Prostate gland (tissue), 2 donors: ENCODE measurements around the gene CECR2.

Source experiments
- CTCF ChIP-seq, 4 experiments: fragments of 200-600 bp in 2 of 4; fragments of 450-650 bp in 2 of 4; sonication (generic) in 2 of 4; IDR thresholded peaks; 1 replicate in 3 of 4; 2 replicates in 1 of 4; pipeline ENCODE4 v1.5.1; 2016 to 2019; ENCODE audit warnings: antibody characterized with exemption in 4 of 4, mild to moderate bottlenecking in 2 of 4, moderate library complexity in 2 of 4
- POLR2AphosphoS5 ChIP-seq: sonication (generic); formaldehyde crosslinking; IDR thresholded peaks from one replicate; pipeline ENCODE4 v1.6.1; 2017; ENCODE audit warnings: antibody characterized with exemption

- TF ChIP-seq POLR2AphosphoS5 (no peak), CTCF (IDR thresholded peaks at IDR 0.05) (no peak)
Measured at GRCh38 chr22:17368144-17368543, 1.1 kb upstream of the CECR2 start.
